Gastroesophageal sphincter (tissue), 4 donors: ENCODE data around the gene CIAO3. TPM values are rescaled to one million over a fixed set of nuclear protein-coding genes. Genes with fewer than 3 reads are reported as not detected.

Experiments
- ATAC-seq: fragments of 150-250 bp; one replicate; pipeline ENCODE4 v1.9.1; 2016; ENCODE audit warnings: mild to moderate bottlenecking, moderate library complexity
- H3K27ac ChIP-seq, 4 donors: fragments of 200-600 bp; sonication (generic) in 3 of 4; 1 replicate in 3 of 4; 2 replicates in 1 of 4; pipeline ENCODE4 v1.5.1; 2016 to 2019
- H3K27me3 ChIP-seq: fragments of 200-600 bp; sonication (generic); one replicate; pipeline ENCODE4 v1.5.1; 2019
- H3K36me3 ChIP-seq, 2 donors: fragments of 200-600 bp; sonication (generic); one replicate each; pipeline ENCODE4 v1.5.1; 2019; ENCODE audit warnings: control low read depth in 1 of 2
- H3K4me1 ChIP-seq, 3 donors: fragments of 200-600 bp; sonication (generic); 1 replicate in 2 of 3; 2 replicates in 1 of 3; pipeline ENCODE4 v1.5.1; 2016 to 2019; ENCODE audit warnings: control low read depth in 2 of 3
- H3K4me3 ChIP-seq, 2 donors: fragments of 200-600 bp; sonication (generic); one replicate each; pipeline ENCODE4 v1.5.1; 2019; ENCODE audit warnings: mild to moderate bottlenecking in 1 of 2, moderate library complexity in 1 of 2
- H3K9me3 ChIP-seq, 3 donors: fragments of 200-600 bp; sonication (generic); one replicate each; pipeline ENCODE4 v1.5.1; 2017 to 2019; ENCODE audit warnings: control low read depth in 2 of 3
- CTCF ChIP-seq, 4 experiments: fragments of 200-600 bp in 2 of 4; fragments of 450-650 bp in 2 of 4; sonication (generic) in 1 of 4; IDR thresholded peaks; one replicate each; pipeline ENCODE4 v1.5.1; 2017 to 2019; ENCODE audit warnings: antibody characterized with exemption in 4 of 4, mild to moderate bottlenecking in 2 of 4, moderate library complexity in 2 of 4
- EP300 ChIP-seq: sonication (generic); formaldehyde crosslinking; IDR thresholded peaks from one replicate; pipeline ENCODE4 v1.6.1; 2017; ENCODE audit warnings: antibody characterized with exemption, mild to moderate bottlenecking
- POLR2A ChIP-seq, 2 donors: fragments of 450-650 bp; IDR thresholded peaks; one replicate each; pipeline ENCODE4 v1.6.1; 2017; ENCODE audit warnings: antibody characterized with exemption in 2 of 2, mild to moderate bottlenecking in 2 of 2, moderate library complexity in 1 of 2
- POLR2AphosphoS5 ChIP-seq: sonication (generic); formaldehyde crosslinking; IDR thresholded peaks from one replicate; pipeline ENCODE4 v1.6.1; 2017; ENCODE audit warnings: antibody characterized with exemption
- WGBS, 2 donors: methylation state at CpG; one replicate each; pipeline ENCODE4 v1.1.5; 2018; ENCODE audit warnings: low coverage in 1 of 2; 5-methylcytosine and 5-hydroxymethylcytosine counted together
- total RNA-seq, 4 donors: library from RNA; depleted of rRNA; stranded (reverse); fragments of >200 nt; gene quantifications; one replicate each; pipeline ENCODE4 v1.1.0, GENCODE V29; 2016

The CIAO3 gene
- total RNA-seq, 4 donors from 2014 or later = 18.5 to 46.7 (median 25.6) TPM

GRCh38 chr16:787978-788398 lies 47.2 kb upstream of the CIAO3 start, which contains the start of gene RPUSD1:
TSS of gene RPUSD1 (minus strand) at chr16:788381. CDS start at chr16:787737, 644 bp downstream.
- Histone ChIP-seq H3K4me3 (peak within 1 kb of the TSS; percentile 80 to 97), H3K4me1 (peaks cover 0 to 44% (median 23%) of the 10 kb centered on the region in 3 donors), H3K27ac (peak within 1 kb of the TSS in 3 of 4 donors; percentile 80 to 82 (median 81)), H3K36me3 (peaks cover 0 to 32% of the 10 kb centered on the region in 2 donors), H3K27me3 (peaks cover 9% of the 10 kb centered on the region), H3K9me3 (no peaks in the 10 kb centered on the region)
- 0% methylated on average over 9 of the region's 45 CpGs; no CpG with 5 or more reads in 1 of the 2 donors for WGBS, 2 donors
- no peak for TF ChIP-seq POLR2AphosphoS5
- peak in 2 of 4 experiments; percentile 26 to 35 for TF ChIP-seq CTCF (IDR thresholded peaks at IDR 0.05)
- TF ChIP-seq POLR2A (IDR thresholded peaks at IDR 0.05) = peak; percentile 33 to 39
- no peak for ATAC-seq

- Histone ChIP-seq H3K27ac (peak overlapping the region in 2 of 4 donors; percentile 81 to 82), H3K4me3 (peak overlapping the region; percentile 80 to 97), H3K9me3 (no peaks in the 10 kb centered on the region), H3K36me3 (peaks cover 0 to 32% of the 10 kb centered on the region in 2 donors), H3K27me3 (peaks cover 15% of the 10 kb centered on the region), H3K4me1 (peaks cover 0 to 44% (median 23%) of the 10 kb centered on the region in 3 donors)
- WGBS, 2 donors = no CpG with 5 or more reads among the region's 47 CpGs
- no peak for TF ChIP-seq CTCF (IDR thresholded peaks at IDR 0.05)
- no peak for TF ChIP-seq POLR2AphosphoS5
- no peak for TF ChIP-seq POLR2A (IDR thresholded peaks at IDR 0.05)
- no peak for TF ChIP-seq EP300
- ATAC-seq = no peak
These were observed 46.6 kb upstream of the CIAO3 start for GRCh38 chr16:787321-787966.

- Histone ChIP-seq H3K9me3 (no peaks in the 10 kb centered on the region), H3K4me1 (peaks cover 0 to 44% (median 23%) of the 10 kb centered on the region in 3 donors), H3K27me3 (peaks cover 31% of the 10 kb centered on the region), H3K27ac (no peak overlapping the region), H3K36me3 (peaks cover 0 to 21% of the 10 kb centered on the region in 2 donors), H3K4me3 (no peak overlapping the region)
- ATAC-seq = no peak
- WGBS, 2 donors = 47 to 94% methylated on average over 3 of the region's 58 CpGs
- peak in 3 of 4 experiments; percentile 23 to 67 (median 62) for TF ChIP-seq CTCF (IDR thresholded peaks at IDR 0.05)
- no peak for TF ChIP-seq POLR2AphosphoS5
- no peak for TF ChIP-seq POLR2A (IDR thresholded peaks at IDR 0.05)
- no peak for TF ChIP-seq EP300
These were observed 45.1 kb upstream of the CIAO3 start for GRCh38 chr16:785563-786535.

GRCh38 chr16:784431-784830 lies 43.6 kb upstream of the CIAO3 start:
- Histone ChIP-seq H3K27ac (no peak overlapping the region), H3K9me3 (no peaks in the 10 kb centered on the region), H3K27me3 (peaks cover 45% of the 10 kb centered on the region), H3K36me3 (peaks cover 0 to 16% of the 10 kb centered on the region in 2 donors), H3K4me3 (no peak overlapping the region), H3K4me1 (peaks cover 0 to 42% (median 23%) of the 10 kb centered on the region in 3 donors)
- TF ChIP-seq CTCF (IDR thresholded peaks at IDR 0.05) (no peak), POLR2A (IDR thresholded peaks at IDR 0.05) (no peak), POLR2AphosphoS5 (no peak), EP300 (no peak)
- no peak for ATAC-seq
- no CpG with 5 or more reads among the region's 19 CpGs for WGBS, 2 donors
